GM21717 (cell line): ENCODE measurements around the gene RASSF4.

ENCODE experiments used
- ATAC-seq: cut with Tn5 transposase; IDR thresholded peaks from one replicate; pipeline ENCODE4 v1.9.1; 2021; ENCODE audit warnings: mild to moderate bottlenecking, moderate library complexity; ENCODE audit not compliant: unreplicated experiment

RASSF4 gene

GRCh38 chr10:44985175-44985681 is 25.6 kb downstream of the RASSF4 start:
- ATAC-seq: no peak

DNA sequence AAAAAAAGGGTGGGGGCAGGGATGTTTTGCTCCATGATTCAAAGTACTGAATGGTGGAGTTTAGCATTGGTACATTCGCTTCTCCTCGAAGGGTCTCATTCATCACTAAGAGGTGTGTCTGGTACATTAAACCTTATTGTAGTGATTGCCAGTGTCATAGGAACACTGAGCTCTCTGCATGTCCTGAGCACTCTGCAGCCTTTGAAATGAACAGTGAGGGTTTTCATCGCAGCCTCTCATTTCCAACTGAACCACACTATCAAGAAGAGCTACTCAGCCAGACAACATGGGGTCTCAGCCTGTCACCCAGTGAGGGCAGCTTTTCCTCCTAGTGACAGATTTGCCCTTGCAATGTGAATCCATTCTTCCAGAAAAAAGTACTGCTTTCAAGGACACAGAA is 26.6 kb downstream of the RASSF4 start:
- no peak for ATAC-seq

GRCh38 chr10:44986670-44987069 is 27.1 kb downstream of the RASSF4 start:
- no peak for ATAC-seq

- no peak for ATAC-seq
Observed at GRCh38 chr10:44988957-44989585, 29.5 kb downstream of the RASSF4 start.

GRCh38 chr10:44989597-44990301 is 30.1 kb downstream of the RASSF4 start:
- no peak for ATAC-seq

- no peak for ATAC-seq
Observed at GRCh38 chr10:44990302-44990655, 30.7 kb downstream of the RASSF4 start.

GRCh38 chr10:44990965-44991364 is 31.4 kb downstream of the RASSF4 start:
- ATAC-seq: no peak

- ATAC-seq: no peak
Observed at GRCh38 chr10:44991571-44991970, 32.0 kb downstream of the RASSF4 start.

DNA sequence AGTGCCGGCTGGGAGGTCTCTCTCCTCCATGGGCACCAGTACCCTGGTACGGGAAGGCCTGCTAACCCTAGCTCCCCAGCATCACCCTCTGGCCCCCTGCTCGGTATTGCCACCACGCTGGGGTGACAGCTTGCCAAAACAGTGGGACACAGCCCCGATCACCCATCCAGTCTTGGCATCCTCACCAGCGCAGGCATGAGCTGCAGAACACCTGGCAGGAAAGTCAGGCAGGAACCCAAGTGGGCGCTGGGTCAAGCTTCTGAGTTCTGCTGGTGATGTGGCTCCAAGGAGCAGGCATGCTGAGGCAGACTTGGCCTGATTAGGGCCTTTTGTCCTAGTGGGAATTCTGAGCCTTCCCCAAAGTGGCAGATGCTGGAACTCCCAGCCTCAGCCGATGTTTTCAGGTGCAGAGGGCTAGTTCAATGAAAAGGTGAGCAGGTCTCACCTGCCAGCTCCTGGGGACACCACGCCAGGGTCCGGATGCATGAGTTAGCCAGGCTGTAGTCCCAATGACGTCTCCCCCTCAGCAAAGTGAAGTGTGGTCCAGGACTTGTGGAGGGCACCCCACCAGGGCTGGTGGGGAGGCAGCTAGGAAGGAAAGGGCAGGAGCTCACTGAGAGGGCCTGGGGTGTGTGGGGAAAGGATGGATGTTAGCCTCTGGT is 32.6 kb downstream of the RASSF4 start:
- no peak for ATAC-seq

DNA sequence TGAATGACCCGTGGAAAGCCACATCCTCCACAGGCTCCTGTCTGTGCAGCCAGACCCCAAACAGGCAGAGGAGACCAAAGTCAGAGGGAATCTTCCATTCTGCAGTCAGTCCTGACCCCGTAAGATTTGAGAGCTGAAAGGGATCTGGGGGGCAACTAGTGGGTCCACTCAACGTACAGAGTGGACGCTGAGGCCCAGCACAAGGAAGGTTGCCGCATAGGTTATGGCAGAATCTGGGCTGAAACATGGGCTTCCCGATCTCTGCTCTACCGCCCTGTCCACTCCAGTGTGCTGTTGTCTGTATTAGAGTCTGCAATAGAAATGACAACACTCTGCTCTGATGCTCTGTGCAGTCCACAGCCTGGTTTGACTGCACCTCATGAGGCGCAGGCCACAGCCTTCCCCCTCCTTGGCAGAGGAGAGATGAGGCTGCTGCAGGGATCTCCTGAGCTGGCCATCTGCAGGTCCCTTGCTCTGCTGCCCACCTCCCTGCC is 33.2 kb downstream of the RASSF4 start:
- ATAC-seq: no peak

DNA sequence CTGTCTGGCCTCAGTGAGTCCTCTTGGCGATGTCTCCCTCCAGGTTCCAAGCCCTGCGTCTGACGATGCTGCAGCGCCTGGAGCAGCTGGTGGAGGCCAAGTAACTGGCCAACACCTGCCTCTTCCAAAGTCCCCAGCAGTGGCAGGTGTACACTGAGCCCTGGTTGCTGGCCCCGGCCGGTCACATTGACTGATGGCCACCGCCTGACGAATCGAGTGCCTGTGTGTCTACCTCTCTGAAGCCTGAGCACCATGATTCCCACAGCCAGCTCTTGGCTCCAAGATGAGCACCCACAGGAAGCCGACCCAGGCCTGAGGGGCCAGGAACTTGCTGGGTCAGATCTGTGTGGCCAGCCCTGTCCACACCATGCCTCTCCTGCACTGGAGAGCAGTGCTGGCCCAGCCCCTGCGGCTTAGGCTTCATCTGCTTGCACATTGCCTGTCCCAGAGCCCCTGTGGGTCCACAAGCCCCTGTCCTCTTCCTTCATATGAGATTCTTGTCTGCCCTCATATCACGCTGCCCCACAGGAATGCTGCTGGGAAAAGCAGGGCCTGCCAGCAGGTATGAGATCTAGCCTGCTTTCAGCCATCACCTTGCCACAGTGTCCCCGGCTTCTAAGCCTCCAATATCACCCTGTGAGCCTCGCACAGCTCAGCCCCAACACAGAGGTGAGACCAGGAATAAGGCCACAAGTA is 33.8 kb downstream of the RASSF4 start:
- ATAC-seq: no peak

DNA sequence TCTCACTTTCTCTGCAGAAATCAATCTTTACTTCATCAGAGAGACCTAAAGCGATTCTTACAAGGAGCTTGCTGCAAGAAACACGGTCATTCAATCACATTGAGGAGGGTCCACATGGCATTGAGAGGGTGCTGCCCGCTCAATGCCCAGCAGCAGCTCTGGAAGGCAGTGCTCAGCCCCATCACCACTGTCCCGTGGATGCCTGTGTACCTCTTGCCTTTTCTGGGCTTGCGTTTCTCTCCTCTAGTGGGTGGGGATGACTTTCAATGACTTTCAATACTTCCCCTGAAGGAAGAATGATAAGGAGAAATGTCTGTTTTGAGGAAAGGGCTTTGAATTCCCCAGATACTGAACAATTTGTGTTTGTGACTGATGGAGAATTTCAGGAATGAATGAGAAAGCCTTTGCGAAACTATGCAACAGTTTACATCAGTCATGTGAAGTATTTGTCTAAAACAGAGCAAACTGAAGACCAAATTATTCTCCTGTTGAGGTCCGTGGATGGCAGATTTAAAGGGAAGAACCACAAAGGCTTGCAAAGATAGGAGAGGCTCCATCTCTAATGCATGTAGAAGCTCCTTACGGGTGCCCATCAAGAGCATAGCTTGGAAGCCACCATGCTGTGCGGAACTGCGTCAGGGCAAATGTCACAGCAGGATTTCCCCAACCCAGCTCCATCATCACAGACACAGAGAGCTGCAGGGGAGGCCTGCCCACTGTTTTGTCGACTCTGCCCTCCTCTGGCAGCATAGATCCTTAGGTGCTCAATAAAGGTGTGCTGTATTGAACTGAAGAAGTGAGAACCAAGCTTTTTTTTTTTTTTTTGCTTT is 34.5 kb downstream of the RASSF4 start:
- ATAC-seq: no peak

DNA sequence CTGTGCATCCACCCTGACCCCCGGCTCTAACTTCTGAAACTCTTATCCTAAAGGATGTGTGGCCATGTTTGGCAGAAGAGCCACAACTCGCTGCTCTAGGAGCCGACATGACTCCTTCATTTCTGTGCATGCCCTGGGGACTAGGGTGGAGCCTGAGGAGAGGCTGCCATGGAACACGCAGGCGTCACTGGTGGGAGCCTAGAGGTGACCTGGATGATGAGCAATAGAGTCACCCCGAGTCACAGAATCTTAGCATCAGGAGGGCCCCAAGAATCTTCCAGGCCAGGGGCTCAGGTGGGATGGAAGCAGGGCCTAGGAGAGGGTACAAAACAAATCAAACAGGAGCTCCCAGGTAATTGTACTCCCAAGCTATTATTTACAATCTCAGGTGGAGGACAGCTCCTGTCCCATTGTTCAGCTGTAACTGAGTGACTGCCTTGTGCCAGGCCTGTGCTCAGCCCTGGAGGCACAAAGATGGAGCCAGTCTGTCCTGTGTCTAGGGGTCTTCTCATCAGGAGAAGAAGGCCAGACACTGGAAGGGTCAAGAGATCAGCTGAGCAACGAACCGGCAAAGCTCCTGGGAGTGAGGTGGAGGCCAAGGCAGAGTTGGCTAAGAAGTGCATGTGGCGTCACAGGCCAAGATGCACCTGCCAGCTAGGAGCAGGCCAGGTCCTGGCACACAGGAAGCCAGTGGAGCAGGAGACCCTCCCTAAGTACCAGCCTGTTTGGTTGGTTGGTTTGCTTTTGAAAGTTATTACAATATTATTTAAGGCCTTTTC is 35.3 kb downstream of the RASSF4 start:
- ATAC-seq: no peak

GRCh38 chr10:44995581-44995913 is 35.9 kb downstream of the RASSF4 start:
- no peak for ATAC-seq

- ATAC-seq: no peak
Observed at GRCh38 chr10:44995914-44996669, 36.5 kb downstream of the RASSF4 start.

- no peak for ATAC-seq
Observed at GRCh38 chr10:44997105-44997748, 37.6 kb downstream of the RASSF4 start.

DNA sequence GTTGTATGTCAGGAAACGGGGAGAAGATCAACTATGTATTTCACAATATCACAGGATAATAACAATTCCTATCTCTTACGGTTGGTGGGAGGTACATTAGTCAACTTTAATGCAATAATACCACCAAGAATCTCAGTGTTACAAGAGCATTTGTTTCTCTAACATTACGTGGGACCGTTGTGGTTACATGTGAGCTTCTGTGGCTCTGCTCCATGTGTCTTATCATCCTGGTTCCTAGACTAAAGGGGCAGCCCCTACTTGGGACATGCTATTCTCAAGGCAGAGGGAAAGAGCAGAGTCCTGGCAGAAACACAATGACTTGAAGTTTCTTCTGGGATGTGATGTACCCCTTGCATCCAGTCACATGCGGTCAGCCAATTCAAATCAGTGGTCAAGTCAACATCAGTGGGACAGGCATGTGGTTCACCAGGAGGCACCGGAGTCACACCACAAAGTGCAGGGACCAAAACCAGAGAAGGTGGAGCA is 38.6 kb downstream of the RASSF4 start:
- ATAC-seq: no peak

DNA sequence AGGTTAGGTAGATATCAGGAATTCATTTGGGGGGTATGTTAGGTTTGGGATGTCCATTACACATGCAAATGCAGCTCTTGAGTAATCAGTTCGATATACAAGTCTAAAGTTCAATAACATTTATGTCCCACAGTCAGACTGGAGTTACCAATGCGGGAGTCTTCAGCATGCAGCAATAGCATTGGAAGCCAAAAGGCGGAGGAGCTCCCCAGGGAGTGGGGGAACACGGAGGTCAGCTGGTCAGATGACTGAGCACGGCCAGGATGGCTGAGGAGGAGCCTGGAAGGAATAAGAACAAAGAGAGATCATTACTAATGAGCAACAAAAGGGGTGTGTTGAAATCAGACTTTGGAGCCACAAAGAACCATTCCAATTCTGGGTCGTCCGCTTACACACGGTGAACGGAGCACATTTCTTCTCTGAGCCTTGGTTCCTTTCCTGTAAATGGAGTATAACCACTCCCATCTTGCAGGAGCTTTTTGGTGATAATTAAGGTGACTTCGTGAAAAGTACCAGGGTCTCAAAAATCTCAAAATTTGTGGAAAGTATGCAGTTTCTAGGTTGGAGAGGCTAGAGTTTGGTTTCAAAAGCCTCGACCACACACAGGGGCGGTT is 40.6 kb downstream of the RASSF4 start:
- no peak for ATAC-seq
